Osteoblast (primary cell): ENCODE results near the gene NTSR2. TPM values are rescaled to one million over a fixed set of nuclear protein-coding genes. Genes with fewer than 3 reads are reported as not detected.

Experiments
- DNase-seq: peaks from one replicate; pipeline ENCODE4 v3.0.0; 2011; ENCODE audit warnings: low spot score, mixed read lengths; ENCODE audit not compliant: insufficient read length; ENCODE audit errors: missing footprints
- H2AFZ ChIP-seq: 2 replicates; pipeline ENCODE4 v1.6.0; 2011; ENCODE audit warnings: mild to moderate bottlenecking, low read length
- H3K27ac ChIP-seq: 2 replicates; pipeline ENCODE4 v1.5.1; 2011; ENCODE audit warnings: mild to moderate bottlenecking, low read depth, low read length, moderate library complexity
- H3K27me3 ChIP-seq: 2 replicates; pipeline ENCODE4 v1.6.0; 2012; ENCODE audit warnings: mild to moderate bottlenecking, control low read depth, inconsistent platforms, low read length, moderate library complexity; ENCODE audit not compliant: insufficient read depth
- H3K36me3 ChIP-seq: 2 replicates; pipeline ENCODE4 v1.5.1; 2011; ENCODE audit warnings: mild to moderate bottlenecking, low read length, control low read depth, moderate library complexity; ENCODE audit not compliant: insufficient read depth
- H3K4me1 ChIP-seq: 2 replicates; pipeline ENCODE4 v1.5.1; 2011; ENCODE audit warnings: mild to moderate bottlenecking, low read length, control low read depth, moderate library complexity; ENCODE audit not compliant: insufficient read depth
- H3K4me2 ChIP-seq: 2 replicates; pipeline ENCODE4 v1.6.0; 2011; ENCODE audit warnings: mild to moderate bottlenecking, low read length; ENCODE audit not compliant: insufficient read depth
- H3K4me3 ChIP-seq: fragments of 200-600 bp; sonication (generic); 3 replicates; pipeline ENCODE4 v1.5.1; 2012; ENCODE audit warnings: mild to moderate bottlenecking, low read length, inconsistent platforms; ENCODE audit not compliant: insufficient read depth
- H3K79me2 ChIP-seq: 2 replicates; pipeline ENCODE4 v1.6.0; 2012; ENCODE audit warnings: mild to moderate bottlenecking, low read length, control low read depth, inconsistent platforms; ENCODE audit not compliant: insufficient read depth
- H3K9me3 ChIP-seq: 2 replicates; pipeline ENCODE4 v1.5.1; 2011; ENCODE audit warnings: low read depth, low read length, control low read depth
- H4K20me1 ChIP-seq: 2 replicates; pipeline ENCODE4 v1.6.0; 2012; ENCODE audit warnings: mild to moderate bottlenecking, low read length, control low read depth; ENCODE audit not compliant: insufficient read depth
- CTCF ChIP-seq: IDR thresholded peaks from 2 replicates; pipeline ENCODE4 v1.5.1; 2011; ENCODE audit warnings: mild to moderate bottlenecking, low read depth, low read length, moderate library complexity; ENCODE audit errors: extremely low read depth
- total RNA-seq: library from RNA; depleted of rRNA; stranded (reverse); fragments of >200 nt; gene quantifications from 2 replicates; pipeline ENCODE4 v1.2.3, GENCODE V29; 2012

Gene NTSR2
- total RNA-seq, 1 donor, result not detected

GRCh38 chr2:11628675-11629074 lies 41.3 kb downstream of the NTSR2 start:
- H3K4me1 ChIP-seq, result no peaks in the 10 kb centered on the region
- no peak for TF ChIP-seq CTCF
- H3K79me2 ChIP-seq, result no peaks in the 10 kb centered on the region

GRCh38 chr2:11625671-11626070 lies 44.3 kb downstream of the NTSR2 start:
- no peaks in the 10 kb centered on the region for H3K4me1 ChIP-seq
- peaks cover 3% of the 10 kb centered on the region for H3K9me3 ChIP-seq
- DNase-seq, result no peak
- H4K20me1 ChIP-seq, result no peaks in the 10 kb centered on the region
- no peaks in the 10 kb centered on the region for H3K36me3 ChIP-seq
- TF ChIP-seq CTCF, result no peak
- no peak overlapping the region for H3K27ac ChIP-seq
- peaks cover 3% of the 10 kb centered on the region for H3K27me3 ChIP-seq
- no peak overlapping the region for H2AFZ ChIP-seq
- no peaks in the 10 kb centered on the region for H3K79me2 ChIP-seq
- no peak overlapping the region for H3K4me3 ChIP-seq
- no peak overlapping the region for H3K4me2 ChIP-seq

More at GRCh38 chr2:11628675-11629074, 41.3 kb downstream of the NTSR2 start:
- Histone ChIP-seq H3K27ac (no peak overlapping the region), H3K4me2 (no peak overlapping the region), H3K4me3 (no peak overlapping the region), H4K20me1 (no peaks in the 10 kb centered on the region), H3K27me3 (no peaks in the 10 kb centered on the region), H3K36me3 (no peaks in the 10 kb centered on the region), H2AFZ (no peak overlapping the region), H3K9me3 (peaks cover 3% of the 10 kb centered on the region)
- DNase-seq, result no peak

DNA sequence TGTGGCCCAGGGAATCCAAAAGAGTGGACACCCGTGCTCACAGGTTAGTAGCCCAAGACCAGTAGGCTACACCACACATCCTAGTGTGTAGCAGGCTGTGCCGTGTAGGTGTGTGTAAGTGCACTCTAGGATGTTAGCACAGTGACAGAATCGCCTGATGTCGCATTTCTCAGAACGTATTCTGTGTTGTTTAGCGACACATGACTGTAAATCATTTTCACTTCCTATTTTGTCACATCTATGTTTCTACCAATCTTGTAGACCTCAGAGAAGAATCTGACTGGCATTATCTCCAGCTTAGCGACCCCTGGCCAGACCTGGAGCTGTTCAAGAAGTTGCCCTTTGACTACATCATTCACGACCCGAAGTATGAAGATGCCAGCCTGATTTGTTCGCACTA lies 45.1 kb downstream of the NTSR2 start:
- Histone ChIP-seq H2AFZ (no peak overlapping the region), H3K4me3 (no peak overlapping the region), H3K4me1 (no peaks in the 10 kb centered on the region), H3K27me3 (peaks cover 3% of the 10 kb centered on the region), H3K79me2 (no peaks in the 10 kb centered on the region), H3K4me2 (no peak overlapping the region), H3K36me3 (no peaks in the 10 kb centered on the region), H3K27ac (no peak overlapping the region), H3K9me3 (peaks cover 3% of the 10 kb centered on the region), H4K20me1 (no peaks in the 10 kb centered on the region)
- TF ChIP-seq CTCF, result no peak
- no peak for DNase-seq

DNA sequence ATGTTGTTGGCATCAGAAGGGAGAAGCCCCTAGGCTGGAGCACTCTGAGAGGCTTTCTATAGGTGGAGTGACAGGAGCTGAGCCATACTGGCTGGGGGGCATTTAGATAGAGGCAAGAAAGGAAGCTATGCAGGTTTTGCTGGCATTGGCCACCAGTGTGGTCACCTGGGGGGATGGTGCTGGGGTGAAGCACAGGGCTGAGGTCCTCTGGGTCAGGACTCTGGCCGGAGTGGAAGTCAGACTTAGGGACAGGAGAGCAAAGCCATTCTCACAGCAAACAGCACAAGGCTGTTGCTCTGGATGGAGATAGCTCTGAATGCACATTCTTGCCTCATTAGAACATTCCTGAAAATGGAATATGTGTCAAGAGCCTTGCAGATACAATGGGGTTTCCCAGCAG lies 47.4 kb downstream of the NTSR2 start:
- Histone ChIP-seq H3K4me1 (no peaks in the 10 kb centered on the region), H3K79me2 (no peaks in the 10 kb centered on the region), H3K27ac (no peak overlapping the region), H3K4me2 (no peak overlapping the region), H2AFZ (no peak overlapping the region), H4K20me1 (no peaks in the 10 kb centered on the region), H3K36me3 (no peaks in the 10 kb centered on the region), H3K4me3 (no peak overlapping the region), H3K27me3 (peaks cover 3% of the 10 kb centered on the region), H3K9me3 (peaks cover 3% of the 10 kb centered on the region)
- no peak for TF ChIP-seq CTCF
- DNase-seq, result no peak
